ENCODE data around the gene SNRPE. TPM values are rescaled to one million over a fixed set of nuclear protein-coding genes. Genes with fewer than 3 reads are reported as not detected.

SNRPE gene
- total RNA-seq, 6 experiments from 2014 or later: 17.0 to 46.2 (median 36.5) TPM

DNA sequence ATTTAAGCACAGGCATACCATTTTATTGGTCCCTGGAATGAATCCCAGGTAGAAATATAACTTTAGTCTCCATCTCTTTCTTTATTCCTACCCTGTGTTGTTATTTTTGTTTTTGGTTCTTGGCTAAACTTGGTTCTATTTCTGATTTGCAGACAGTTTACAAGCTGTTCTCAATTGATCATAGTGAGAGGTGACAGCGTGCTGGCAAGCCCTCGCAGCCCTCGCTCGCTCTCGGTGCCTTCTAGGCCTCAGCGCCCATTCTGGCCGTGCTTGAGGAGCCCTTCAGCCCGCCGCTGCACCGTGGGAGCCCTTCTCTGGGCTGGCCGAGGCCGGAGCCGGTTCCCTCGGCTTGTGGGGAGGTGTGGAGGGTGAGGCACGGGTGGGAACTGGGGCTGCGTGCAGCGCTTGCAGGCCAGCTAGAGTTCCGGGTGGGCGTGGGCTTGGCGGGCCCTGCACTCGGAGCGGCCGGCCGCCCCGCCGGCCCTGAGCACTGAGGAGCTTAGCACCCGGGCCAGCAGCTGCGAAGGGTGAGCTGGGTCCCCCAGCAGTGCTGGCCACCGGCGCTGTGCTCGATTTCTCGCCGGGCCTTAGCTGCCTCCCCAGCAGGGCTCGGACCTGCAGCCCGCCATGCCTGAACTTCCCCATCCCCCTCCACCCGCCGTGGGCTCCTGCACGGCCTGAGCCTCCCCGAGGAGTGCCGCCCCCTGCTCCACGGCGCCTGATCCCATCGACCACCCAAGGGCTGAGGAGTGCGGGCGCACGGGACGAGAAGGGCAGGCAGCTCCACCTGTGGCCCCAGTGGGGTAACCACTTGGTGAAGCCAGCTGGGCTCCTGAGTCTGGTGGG is 38.7 kb downstream of the SNRPE start:
- TF ChIP-seq, protein P1, sequence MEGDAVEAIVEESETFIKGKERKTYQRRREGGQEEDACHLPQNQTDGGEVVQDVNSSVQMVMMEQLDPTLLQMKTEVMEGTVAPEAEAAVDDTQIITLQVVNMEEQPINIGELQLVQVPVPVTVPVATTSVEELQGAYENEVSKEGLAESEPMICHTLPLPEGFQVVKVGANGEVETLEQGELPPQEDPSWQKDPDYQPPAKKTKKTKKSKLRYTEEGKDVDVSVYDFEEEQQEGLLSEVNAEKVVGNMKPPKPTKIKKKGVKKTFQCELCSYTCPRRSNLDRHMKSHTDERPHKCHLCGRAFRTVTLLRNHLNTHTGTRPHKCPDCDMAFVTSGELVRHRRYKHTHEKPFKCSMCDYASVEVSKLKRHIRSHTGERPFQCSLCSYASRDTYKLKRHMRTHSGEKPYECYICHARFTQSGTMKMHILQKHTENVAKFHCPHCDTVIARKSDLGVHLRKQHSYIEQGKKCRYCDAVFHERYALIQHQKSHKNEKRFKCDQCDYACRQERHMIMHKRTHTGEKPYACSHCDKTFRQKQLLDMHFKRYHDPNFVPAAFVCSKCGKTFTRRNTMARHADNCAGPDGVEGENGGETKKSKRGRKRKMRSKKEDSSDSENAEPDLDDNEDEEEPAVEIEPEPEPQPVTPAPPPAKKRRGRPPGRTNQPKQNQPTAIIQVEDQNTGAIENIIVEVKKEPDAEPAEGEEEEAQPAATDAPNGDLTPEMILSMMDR (IDR thresholded peaks at IDR 0.05): no peak
- TF ChIP-seq POLR2A (IDR thresholded peaks at IDR 0.05): no peak
- Histone ChIP-seq H3K4me3 (no peak overlapping the region), H3K36me3 (no peaks in the 10 kb centered on the region), H3K4me1 (peaks cover 0 to 46% (median 19%) of the 10 kb centered on the region in 4 donors), H3K27me3 (no peaks in the 10 kb centered on the region), H3K9me3 (no peaks in the 10 kb centered on the region), H3K27ac (peak overlapping the region in 2 of 3 donors; percentile 52 to 84)
- ATAC-seq (peak in 2 of 4 donors; percentile 20 to 23), DNase-seq (no peak)
- 24% methylated on average over 3 of the region's 47 CpGs for WGBS (ENCODE audit: insufficient coverage, low coverage, low lambda C conversion rate, missing lambda C conversion rate)
- intact Hi-C loops (cut with DNase I): no loop called here

DNA sequence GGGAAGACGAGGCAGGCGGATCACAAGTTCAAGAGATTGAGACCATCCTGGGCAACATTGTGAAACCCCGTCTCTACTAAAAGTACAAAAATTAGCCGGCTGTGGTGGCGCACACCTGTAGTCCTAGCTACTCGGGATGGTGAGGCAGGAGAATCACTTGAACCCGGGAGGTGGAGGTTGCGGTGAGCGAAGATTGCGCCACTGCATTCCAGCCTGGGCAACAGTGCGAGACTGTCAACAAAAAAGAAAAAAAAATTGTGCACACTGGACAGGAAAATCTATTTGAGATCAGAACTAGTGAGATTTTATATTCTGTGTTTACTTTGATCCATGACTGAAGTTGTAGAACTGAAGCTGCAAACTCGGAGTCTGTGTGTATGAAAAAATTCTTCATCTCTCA is 40.2 kb downstream of the SNRPE start:
- Histone ChIP-seq H3K36me3 (no peaks in the 10 kb centered on the region), H3K27me3 (no peaks in the 10 kb centered on the region), H3K9me3 (no peaks in the 10 kb centered on the region), H3K27ac (peak overlapping the region in 1 of 3 donors; percentile 37), H3K4me1 (peaks cover 0 to 46% (median 19%) of the 10 kb centered on the region in 4 donors), H3K4me3 (no peak overlapping the region)
- DNase-seq (peak; percentile 35 to 62 (median 61)), ATAC-seq (peak in 3 of 4 donors; percentile 26 to 72 (median 49))
- intact Hi-C loops (cut with DNase I): no loop called here
- TF ChIP-seq, protein P1 (IDR thresholded peaks at IDR 0.05): no peak
- no peak for TF ChIP-seq POLR2A (IDR thresholded peaks at IDR 0.05)
- 33% methylated on average over 11 of the region's 12 CpGs for WGBS (ENCODE audit: insufficient coverage, low coverage, low lambda C conversion rate, missing lambda C conversion rate)

DNA sequence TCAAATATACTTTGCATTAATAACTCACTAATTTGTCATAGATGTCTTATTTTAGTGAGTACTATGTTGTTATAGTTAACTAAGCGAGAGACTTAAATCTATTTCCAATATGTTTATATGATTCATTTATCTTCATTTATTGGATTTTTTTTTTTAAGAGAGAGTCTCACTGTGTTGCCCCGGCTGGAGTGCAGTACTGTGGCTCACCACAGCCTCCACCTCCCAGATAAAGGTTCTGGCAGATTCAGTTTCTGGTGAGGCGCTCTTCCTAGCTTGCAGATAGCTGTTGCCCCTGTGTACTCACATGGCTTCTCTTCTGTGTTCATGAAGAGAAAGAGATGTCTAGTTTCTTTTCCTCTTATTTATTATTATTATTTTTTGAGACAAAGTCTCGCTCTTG is 43.9 kb downstream of the SNRPE start:
- ATAC-seq (no peak), DNase-seq (no peak)
- H3K4me1 ChIP-seq: peaks cover 0 to 15% (median 7%) of the 10 kb centered on the region in 4 donors
- H3K27ac ChIP-seq: no peak overlapping the region
- no peaks in the 10 kb centered on the region for H3K9me3 ChIP-seq
- TF ChIP-seq, protein P1 (IDR thresholded peaks at IDR 0.05): no peak
- TF ChIP-seq POLR2A (IDR thresholded peaks at IDR 0.05): no peak
- H3K36me3 ChIP-seq: no peaks in the 10 kb centered on the region
- no peaks in the 10 kb centered on the region for H3K27me3 ChIP-seq
- no peak overlapping the region for H3K4me3 ChIP-seq
- intact Hi-C loops (cut with DNase I): no loop called here
- WGBS (ENCODE audit: insufficient coverage, low coverage, low lambda C conversion rate, missing lambda C conversion rate): 84% methylated on average over 4 of the region's 4 CpGs

DNA sequence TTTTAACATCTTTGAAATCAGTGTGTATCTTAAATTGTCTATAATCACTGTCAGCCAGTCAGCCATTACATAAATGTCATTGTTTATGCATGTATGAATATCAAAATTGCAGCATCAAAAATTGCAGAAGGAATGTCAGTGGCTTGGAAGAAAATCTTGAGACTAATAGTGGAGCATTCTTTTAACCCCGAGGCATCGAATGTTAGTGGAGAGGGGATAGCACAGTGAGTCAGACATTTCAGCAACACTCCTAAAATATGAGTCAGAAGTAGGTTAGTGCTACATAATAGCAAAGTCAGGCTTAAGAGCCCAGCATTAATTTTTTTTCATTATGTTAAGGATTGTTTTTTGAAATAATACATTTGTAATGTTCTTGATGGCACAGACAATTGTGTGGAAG is 45.5 kb downstream of the SNRPE start:
- intact Hi-C loops (cut with DNase I): no loop called here
- no peaks in the 10 kb centered on the region for H3K27me3 ChIP-seq
- no peak overlapping the region for H3K4me3 ChIP-seq
- H3K36me3 ChIP-seq: no peaks in the 10 kb centered on the region
- H3K27ac ChIP-seq: no peak overlapping the region
- no peaks in the 10 kb centered on the region for H3K9me3 ChIP-seq
- H3K4me1 ChIP-seq: peaks cover 0 to 6% (median under 1%) of the 10 kb centered on the region in 4 donors
- ATAC-seq (peak in 1 of 4 donors; percentile 36), DNase-seq (no peak)
- WGBS (ENCODE audit: insufficient coverage, low coverage, low lambda C conversion rate, missing lambda C conversion rate): 66% methylated on average over 2 of the region's 2 CpGs
- TF ChIP-seq POLR2A (IDR thresholded peaks at IDR 0.05): no peak
- TF ChIP-seq, protein P1 (IDR thresholded peaks at IDR 0.05): no peak
